Heart right ventricle (tissue), 16 donors: ENCODE data around the gene XIRP1. TPM values are rescaled to one million over a fixed set of nuclear protein-coding genes. Genes with fewer than 3 reads are reported as not detected.
A peak's percentile ranks its signal among the peaks of the same experiment; 100 is the strongest.

Source experiments
- ATAC-seq, 8 donors: fragments of 200-7000 bp; cut with Tn5 transposase; one replicate each; pipeline ENCODE4 v1.9.1; 2020; ENCODE audit warnings: mild to moderate bottlenecking in 8 of 8, moderate library complexity in 8 of 8, moderate number of reproducible peaks in 1 of 8
- DNase-seq, 2 donors: peaks; one replicate each; pipeline ENCODE4 v3.0.0-alpha.2; 2020
- H3K27ac ChIP-seq, 10 donors: fragments of 200-600 bp; sonication (generic) in 2 of 10; one replicate each; pipeline versions ENCODE4 v1.5.0 to v1.8.0; 2020 to 2022; ENCODE audit warnings: mild to moderate bottlenecking in 3 of 10
- H3K27me3 ChIP-seq, 7 donors: fragments of 200-600 bp; one replicate each; pipeline ENCODE4 v1.8.0; 2021 to 2022; ENCODE audit warnings: mild to moderate bottlenecking in 2 of 7
- H3K36me3 ChIP-seq, 9 donors: fragments of 200-600 bp; sonication (generic) in 1 of 9; one replicate each; pipeline versions ENCODE4 v1.5.0 to v1.8.0; 2020 to 2022; ENCODE audit warnings: mild to moderate bottlenecking in 2 of 9
- H3K4me1 ChIP-seq, 9 donors: fragments of 200-600 bp; sonication (generic) in 1 of 9; one replicate each; pipeline versions ENCODE4 v1.5.0 to v1.8.0; 2020 to 2022; ENCODE audit warnings: mild to moderate bottlenecking in 4 of 9
- H3K4me3 ChIP-seq, 10 donors: fragments of 200-600 bp; sonication (generic) in 2 of 10; one replicate each; pipeline versions ENCODE4 v1.5.0 to v1.8.0; 2020 to 2022; ENCODE audit warnings: mild to moderate bottlenecking in 7 of 10, moderate library complexity in 2 of 10
- H3K9me3 ChIP-seq, 11 donors: fragments of 200-600 bp in 10 of 11; sonication (generic) in 2 of 11; one replicate each; pipeline versions ENCODE4 v1.5.0 to v1.8.0; 2013 to 2022; ENCODE audit warnings: mild to moderate bottlenecking in 2 of 11, control low read depth in 1 of 11, moderate library complexity in 1 of 11
- WGBS, 2 donors: extraction: QIAGEN DNeasy Blood & Tissue Kit; methylation state at CpG; one replicate each; pipeline ENCODE4 v1.1.7; 2013; ENCODE audit warnings: inconsistent platforms in 1 of 2; 5-methylcytosine and 5-hydroxymethylcytosine counted together
- intact Hi-C, 10 donors: fragments of 100-400 bp; cut with DNase I; formaldehyde crosslinking; loops; one replicate each; pipeline versions ENCODE4 v1.11.1 to v1.14.2; 2022
- polyA plus RNA-seq, 2 donors: library from polyadenylated mRNA; stranded (reverse); fragments of 200-250 nt; gene quantifications; one replicate each; pipeline ENCODE4 v1.2.3, GENCODE V29; 2013
- total RNA-seq, 10 donors: library from RNA; stranded (reverse); fragmentation: NEBNext Ultra II Directional in 3 of 10; extraction: Animal tissue kit (Norgen Biotek cat#: 25700) in 3 of 10; gene quantifications; one replicate each; pipeline versions ENCODE4 v1.2.1 to v1.2.4, GENCODE V29; 2021 to 2023
- TF ChIP-seq, protein P1 (sequence below), 9 donors: fragments of 200-600 bp; sonication (generic) in 2 of 9; IDR thresholded peaks; one replicate each; pipeline versions ENCODE4 v1.5.0 to v1.8.0; 2021 to 2022; ENCODE audit warnings: antibody characterized with exemption in 9 of 9, mild to moderate bottlenecking in 5 of 9, moderate library complexity in 1 of 9
- donor health status: Arrhythmogenic right ventricular cardiomyopathy.
- donor health status: ischemic (EF 13 %, LVEDD 7.1; RV severe dilation, severe dysfunction).
- donor health status: healthy with polysubstance abuse.
- donor health status: DM: no; HTN: yes; CAD: no.
- donor health status: DM: no; HTN: no; CAD: no.
- donor health status: ischemic (EF 25% LVEDD 6.9; RV normal size, moderate dysfunction).
- donor health status: ischemic (EF 25% LVEDD 5.7; RV mildly dilated, moderate dysfunction).
- donor health status: healthy.
- donor health status: DM: yes; HTN: yes; CAD: no.
- donor health status: Ischemic cardiomyopathy.
- donor health status: ischemic (EF 35%, LVEDD 5.7; RV mildly dilated, moderate dysfunction).
- donor health status: nonischemic (EF 11% LVEDD 7.7; RV severe dilation, severe dysfunction).
- donor health status: DM: yes; HTN: yes; CAD: no.
- donor health status: PGD.
- donor health status: ischemic (EF 29% LVEDD 5.4; RV normal size, mild dysfunction).
- donor health status: nonischemic (EF 23%, LVEDD 6.1; RV moderate dilation, normal function).

Gene XIRP1
- total and polyA plus RNA-seq, 12 donors = 277 to 1,691 (median 575) TPM

DNA sequence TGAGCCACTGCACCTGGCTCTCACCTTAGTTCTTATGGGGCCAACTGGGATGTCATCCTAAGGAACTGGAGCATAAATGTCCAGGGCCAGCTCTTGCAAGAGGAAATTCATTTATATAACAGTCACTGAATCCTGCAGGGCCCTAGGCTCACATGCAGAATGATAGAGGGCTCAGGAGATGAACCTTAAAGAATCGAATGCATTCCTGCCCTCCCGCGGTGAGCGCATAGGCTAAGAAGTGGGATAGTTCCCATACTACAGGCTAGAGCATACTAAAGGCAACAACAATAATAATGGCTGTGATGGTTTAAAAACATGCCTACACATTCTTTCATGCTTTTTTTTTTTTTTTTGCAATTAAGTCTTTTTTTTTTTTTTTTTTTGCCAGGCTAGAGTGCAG is 21.9 kb downstream of the XIRP1 start:
- WGBS, 2 donors = 90 to 91% methylated on average over 4 of the region's 4 CpGs
- H3K36me3 ChIP-seq = no peaks in the 10 kb centered on the region
- H3K27me3 ChIP-seq = no peaks in the 10 kb centered on the region
- TF ChIP-seq, protein P1, sequence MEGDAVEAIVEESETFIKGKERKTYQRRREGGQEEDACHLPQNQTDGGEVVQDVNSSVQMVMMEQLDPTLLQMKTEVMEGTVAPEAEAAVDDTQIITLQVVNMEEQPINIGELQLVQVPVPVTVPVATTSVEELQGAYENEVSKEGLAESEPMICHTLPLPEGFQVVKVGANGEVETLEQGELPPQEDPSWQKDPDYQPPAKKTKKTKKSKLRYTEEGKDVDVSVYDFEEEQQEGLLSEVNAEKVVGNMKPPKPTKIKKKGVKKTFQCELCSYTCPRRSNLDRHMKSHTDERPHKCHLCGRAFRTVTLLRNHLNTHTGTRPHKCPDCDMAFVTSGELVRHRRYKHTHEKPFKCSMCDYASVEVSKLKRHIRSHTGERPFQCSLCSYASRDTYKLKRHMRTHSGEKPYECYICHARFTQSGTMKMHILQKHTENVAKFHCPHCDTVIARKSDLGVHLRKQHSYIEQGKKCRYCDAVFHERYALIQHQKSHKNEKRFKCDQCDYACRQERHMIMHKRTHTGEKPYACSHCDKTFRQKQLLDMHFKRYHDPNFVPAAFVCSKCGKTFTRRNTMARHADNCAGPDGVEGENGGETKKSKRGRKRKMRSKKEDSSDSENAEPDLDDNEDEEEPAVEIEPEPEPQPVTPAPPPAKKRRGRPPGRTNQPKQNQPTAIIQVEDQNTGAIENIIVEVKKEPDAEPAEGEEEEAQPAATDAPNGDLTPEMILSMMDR (IDR thresholded peaks at IDR 0.05) = no peak
- H3K4me1 ChIP-seq = peaks cover 0 to 43% (median 9%) of the 10 kb centered on the region in 9 donors
- no peak overlapping the region for H3K27ac ChIP-seq
- ATAC-seq (no peak), DNase-seq (no peak)
- intact Hi-C loops = no loop called here
- H3K4me3 ChIP-seq = no peak overlapping the region
- no peaks in the 10 kb centered on the region for H3K9me3 ChIP-seq

DNA sequence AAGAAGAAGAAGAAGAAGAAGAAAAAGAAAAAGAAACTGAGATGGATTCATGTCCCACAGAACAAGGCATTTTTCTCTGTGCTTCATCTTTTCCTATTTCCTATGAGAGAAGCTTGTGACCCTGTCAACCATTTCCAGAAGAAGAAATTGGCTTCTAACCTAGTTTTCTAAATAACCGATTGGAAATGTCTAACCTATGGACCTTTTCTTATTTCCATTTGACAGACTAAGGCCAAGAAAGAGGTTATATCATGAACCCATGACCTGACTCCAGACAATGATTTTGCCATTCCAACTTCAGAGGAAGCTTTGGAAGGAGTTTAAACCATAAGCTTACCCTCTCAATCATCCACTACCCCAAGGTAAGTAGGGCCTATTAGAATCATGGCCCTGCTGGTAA is 22.7 kb downstream of the XIRP1 start:
- Histone ChIP-seq H3K27me3 (no peaks in the 10 kb centered on the region), H3K4me1 (peaks cover 0 to 47% (median 9%) of the 10 kb centered on the region in 9 donors), H3K9me3 (no peaks in the 10 kb centered on the region), H3K27ac (no peak overlapping the region), H3K4me3 (no peak overlapping the region), H3K36me3 (no peaks in the 10 kb centered on the region)
- TF ChIP-seq, protein P1 (IDR thresholded peaks at IDR 0.05) = no peak
- DNase-seq = no peak
- intact Hi-C loops = no loop called here
- no peak for ATAC-seq
- 32 to 47% methylated on average over 1 of the region's 1 CpG for WGBS, 2 donors

DNA sequence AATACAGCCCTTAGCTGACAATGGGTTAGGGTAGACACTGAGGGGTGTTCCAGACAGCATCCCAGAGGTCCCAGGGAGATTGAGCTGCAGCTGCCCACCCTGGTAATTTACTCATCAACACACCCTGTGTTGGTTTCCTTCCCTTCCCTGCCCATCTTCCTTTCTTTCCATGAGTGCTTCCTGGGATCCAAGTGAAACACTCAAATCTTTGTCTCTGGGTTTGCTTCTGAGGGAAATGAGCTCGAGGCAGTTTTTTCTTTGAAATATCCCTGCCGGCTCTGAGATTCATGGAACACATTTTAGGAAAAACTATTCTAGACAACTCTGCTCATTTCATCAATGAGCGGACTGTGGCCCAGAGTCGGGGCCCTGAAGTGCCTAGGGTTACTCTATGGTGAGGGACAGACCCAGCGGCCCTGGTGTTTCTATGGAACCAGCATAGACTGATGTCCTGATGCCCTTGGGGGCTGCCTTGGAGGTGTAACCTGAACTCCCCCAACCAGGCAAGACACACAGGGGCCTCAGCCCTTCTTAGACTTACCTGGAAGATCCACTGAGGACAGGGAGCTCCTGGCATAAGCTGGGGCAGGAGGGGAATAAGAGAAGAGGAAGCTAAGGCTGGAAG is 24.1 kb downstream of the XIRP1 start:
- H3K9me3 ChIP-seq = peaks cover 0 to 2% (median 0%) of the 10 kb centered on the region in 11 donors
- TF ChIP-seq, protein P1 (IDR thresholded peaks at IDR 0.05) = no peak
- ATAC-seq (peak in 1 of 8 donors; percentile 42), DNase-seq (no peak)
- H3K27ac ChIP-seq = peak overlapping the region in 1 of 10 donors; percentile 72
- no peak overlapping the region for H3K4me3 ChIP-seq
- H3K36me3 ChIP-seq = no peaks in the 10 kb centered on the region
- 85 to 88% methylated on average over 5 of the region's 5 CpGs for WGBS, 2 donors
- peaks cover 0 to 47% (median 9%) of the 10 kb centered on the region in 9 donors for H3K4me1 ChIP-seq
- no peaks in the 10 kb centered on the region for H3K27me3 ChIP-seq
- intact Hi-C loops = no loop called here

DNA sequence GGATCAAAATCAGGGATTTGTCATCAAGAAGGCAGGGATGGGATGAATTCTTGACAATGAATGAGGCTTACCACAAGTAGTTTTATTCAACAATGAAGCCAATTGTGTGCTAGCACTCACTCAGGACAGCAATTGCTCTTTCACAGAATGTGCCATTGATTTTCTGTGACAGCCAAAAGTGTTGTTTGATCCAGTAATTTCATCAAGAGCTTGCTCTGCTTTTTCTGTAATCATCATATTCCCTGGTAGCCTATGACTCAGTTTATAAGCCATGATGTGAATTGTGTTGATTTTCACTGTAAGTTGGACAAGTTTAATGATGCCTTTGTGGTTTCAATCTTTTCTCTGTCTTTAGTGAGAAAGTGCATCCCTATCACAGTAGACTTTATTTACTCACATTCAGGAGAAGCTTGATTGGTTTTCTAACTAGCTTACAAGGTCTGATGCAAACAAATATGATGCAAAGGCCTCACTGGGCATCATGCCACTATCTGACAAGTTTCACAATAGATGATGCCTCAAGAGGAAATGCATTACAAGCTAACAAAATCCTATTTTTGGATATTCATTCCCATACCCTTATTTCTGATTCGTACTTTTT is 25.4 kb downstream of the XIRP1 start:
- DNase-seq = peak in 1 of 2 donors; percentile 28
- no peak overlapping the region for H3K4me3 ChIP-seq
- peaks cover 0 to 4% (median 0%) of the 10 kb centered on the region in 11 donors for H3K9me3 ChIP-seq
- intact Hi-C loops = no loop called here
- ATAC-seq = peak in 3 of 8 donors; percentile 32 to 50 (median 39)
- H3K4me1 ChIP-seq = peaks cover 0 to 47% (median 9%) of the 10 kb centered on the region in 9 donors
- H3K27ac ChIP-seq = peak overlapping the region in 2 of 10 donors; percentile 59 to 72
- TF ChIP-seq, protein P1 (IDR thresholded peaks at IDR 0.05) = no peak
- no peaks in the 10 kb centered on the region for H3K36me3 ChIP-seq
- no peaks in the 10 kb centered on the region for H3K27me3 ChIP-seq
- WGBS, 2 donors = 47 to 52% methylated on average over 1 of the region's 1 CpG
